ENCODE data around the gene FAM209B. TPM values are rescaled to one million over a fixed set of nuclear protein-coding genes. Genes with fewer than 3 reads are reported as not detected.
A peak's percentile ranks its signal among the peaks of the same experiment; 100 is the strongest.

FAM209B gene
- polyA plus RNA-seq, 2 of the 4 experiments (the other 2 are of a cell fraction) = 0.46 to 0.78 TPM

DNA sequence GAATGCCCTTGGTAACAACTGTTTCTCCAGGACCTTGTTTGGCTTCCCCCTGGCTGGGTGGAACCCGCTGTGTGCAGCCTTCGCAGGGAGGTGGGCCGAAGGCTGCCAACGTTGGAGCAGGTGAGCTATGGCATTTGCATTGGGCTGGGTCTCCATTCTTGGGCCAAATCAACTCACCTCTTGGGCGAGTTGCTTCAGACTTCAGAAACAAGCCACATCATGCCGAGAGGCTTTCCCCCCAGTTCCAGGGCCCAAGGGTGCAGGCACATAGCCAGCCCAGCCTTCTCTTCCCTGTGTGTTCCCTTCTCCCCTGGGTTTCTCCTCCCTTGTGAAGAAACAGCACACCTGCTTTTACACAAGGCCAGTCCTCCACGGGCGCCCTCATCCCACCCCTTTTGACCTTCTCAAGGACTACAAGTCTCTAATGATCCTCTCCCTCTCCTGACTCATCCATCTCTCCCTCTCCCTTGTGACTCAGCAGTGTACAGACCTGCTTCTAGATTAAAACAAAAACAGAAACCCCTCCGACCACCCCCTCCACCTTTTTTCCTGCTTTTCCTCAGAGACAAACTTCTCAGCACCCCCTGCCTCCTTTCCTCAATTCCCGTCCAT is 41.6 kb downstream of the FAM209B start:
- no peak for DNase-seq (ENCODE audit: low read depth in 1 of 2, low spot score in 1 of 2)
- H3K4me2 ChIP-seq = no peak overlapping the region
- WGBS (ENCODE audit: missing lambda C conversion rate) = 70% methylated on average over 10 of the region's 10 CpGs
- H3K4me1 ChIP-seq = no peaks in the 10 kb centered on the region
- peaks cover 6% of the 10 kb centered on the region; the same call in 1 of the 3 replicates for H3K9me3 ChIP-seq
- no peak overlapping the region for H3K27ac ChIP-seq
- H3K4me3 ChIP-seq = no peak overlapping the region
- ChIA-PET CTCF (interaction anchor here (1.0 to 11.1 kb wide), 4 partner anchors 22 to 486 kb away, joined by 3 to 94 read pairs (median 4); partner anchors contain the start of gene MC3R), POLR2A (no interaction called here)
- no peak for TF ChIP-seq TP53 (CRISPR knock-in tag; IDR thresholded peaks at IDR 0.05)
- no peak for TF ChIP-seq POLR2AphosphoS2 (conservative IDR thresholded peaks at IDR 0.05; ENCODE audit: low read length)
- TF ChIP-seq, protein P1, sequence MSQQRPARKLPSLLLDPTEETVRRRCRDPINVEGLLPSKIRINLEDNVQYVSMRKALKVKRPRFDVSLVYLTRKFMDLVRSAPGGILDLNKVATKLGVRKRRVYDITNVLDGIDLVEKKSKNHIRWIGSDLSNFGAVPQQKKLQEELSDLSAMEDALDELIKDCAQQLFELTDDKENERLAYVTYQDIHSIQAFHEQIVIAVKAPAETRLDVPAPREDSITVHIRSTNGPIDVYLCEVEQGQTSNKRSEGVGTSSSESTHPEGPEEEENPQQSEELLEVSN (IDR thresholded peaks at IDR 0.05; ENCODE audit: borderline replicate concordance, low read depth) = no peak
- TF ChIP-seq, protein P2, sequence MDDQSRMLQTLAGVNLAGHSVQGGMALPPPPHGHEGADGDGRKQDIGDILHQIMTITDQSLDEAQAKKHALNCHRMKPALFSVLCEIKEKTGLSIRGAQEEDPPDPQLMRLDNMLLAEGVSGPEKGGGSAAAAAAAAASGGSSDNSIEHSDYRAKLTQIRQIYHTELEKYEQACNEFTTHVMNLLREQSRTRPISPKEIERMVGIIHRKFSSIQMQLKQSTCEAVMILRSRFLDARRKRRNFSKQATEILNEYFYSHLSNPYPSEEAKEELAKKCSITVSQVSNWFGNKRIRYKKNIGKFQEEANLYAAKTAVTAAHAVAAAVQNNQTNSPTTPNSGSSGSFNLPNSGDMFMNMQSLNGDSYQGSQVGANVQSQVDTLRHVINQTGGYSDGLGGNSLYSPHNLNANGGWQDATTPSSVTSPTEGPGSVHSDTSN (IDR thresholded peaks at IDR 0.05) = no peak
- no peak for TF ChIP-seq JUN (IDR thresholded peaks at IDR 0.05)
- TF ChIP-seq RCOR1 (IDR thresholded peaks at IDR 0.05; ENCODE audit: low read depth, low read length) = no peak
- no peak for TF ChIP-seq EHMT2 (IDR thresholded peaks at IDR 0.05; ENCODE audit: low read depth)
- no peak for TF ChIP-seq NPAS2 (CRISPR knock-in tag; IDR thresholded peaks at IDR 0.05; ENCODE audit: borderline replicate concordance)
- no peak for TF ChIP-seq HOXB13 (CRISPR knock-in tag; IDR thresholded peaks at IDR 0.05; ENCODE audit: low read depth)
- TF ChIP-seq PHF8 (IDR thresholded peaks at IDR 0.05; ENCODE audit: borderline replicate concordance, low read depth) = no peak
- no peak for TF ChIP-seq FOSL2 (IDR thresholded peaks at IDR 0.05)
- no peak for TF ChIP-seq FOSL2 (CRISPR knock-in tag; IDR thresholded peaks at IDR 0.05)
- TF ChIP-seq CHD2 (IDR thresholded peaks at IDR 0.05; ENCODE audit: low read length, partially characterized antibody) = no peak
- TF ChIP-seq MAFK (IDR thresholded peaks at IDR 0.05; ENCODE audit: partially characterized antibody) = no peak
- no peak for TF ChIP-seq NFE2L2 (conservative IDR thresholded peaks at IDR 0.05; ENCODE audit: low read length)
- TF ChIP-seq HEYL (CRISPR knock-in tag; IDR thresholded peaks at IDR 0.05) = no peak
- TF ChIP-seq NR3C1 (IDR thresholded peaks at IDR 0.05) = no peak
- TF ChIP-seq EP300 (IDR thresholded peaks at IDR 0.05) = no peak
- no peak for TF ChIP-seq MAZ (IDR thresholded peaks at IDR 0.05; ENCODE audit: borderline replicate concordance, low read depth, low read length)
- TF ChIP-seq ZFP36 (IDR thresholded peaks at IDR 0.05; ENCODE audit: borderline replicate concordance, partially characterized antibody) = no peak
- TF ChIP-seq RARB (CRISPR knock-in tag; IDR thresholded peaks at IDR 0.05) = no peak
- ATAC-seq = peak; percentile 17 to 37; a peak in 2 of 6 replicates
- FAIRE-seq = no peak

GRCh38 chr20:56575157-56575556 is 42.1 kb downstream of the FAM209B start:
- FAIRE-seq = no peak
- Histone ChIP-seq H3K27ac (no peak overlapping the region), H3K4me1 (no peaks in the 10 kb centered on the region), H3K4me2 (no peak overlapping the region), H3K9me3 (peaks cover 6% of the 10 kb centered on the region; the same call in 1 of the 3 replicates), H3K4me3 (no peak overlapping the region)
- TF ChIP-seq RARB (CRISPR knock-in tag; IDR thresholded peaks at IDR 0.05) (no peak), TP53 (CRISPR knock-in tag; IDR thresholded peaks at IDR 0.05) (no peak), RAD21 (conservative IDR thresholded peaks at IDR 0.05 in 1 of 2, IDR thresholded peaks at IDR 0.05 in 1 of 2) (no peak), CEBPB (IDR thresholded peaks at IDR 0.05) (no peak), SREBF2 (IDR thresholded peaks at IDR 0.05) (no peak), CHD4 (IDR thresholded peaks at IDR 0.05; ENCODE audit: borderline replicate concordance) (no peak), TFCP2L1 (CRISPR knock-in tag; IDR thresholded peaks at IDR 0.05) (no peak), FOSL2 (IDR thresholded peaks at IDR 0.05) (no peak), FOSL2 (CRISPR knock-in tag; IDR thresholded peaks at IDR 0.05) (no peak)
- TF ChIP-seq, protein P3, sequence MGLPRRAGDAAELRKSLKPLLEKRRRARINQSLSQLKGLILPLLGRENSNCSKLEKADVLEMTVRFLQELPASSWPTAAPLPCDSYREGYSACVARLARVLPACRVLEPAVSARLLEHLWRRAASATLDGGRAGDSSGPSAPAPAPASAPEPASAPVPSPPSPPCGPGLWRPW (IDR thresholded peaks at IDR 0.05) = no peak
- TF ChIP-seq, protein P4, sequence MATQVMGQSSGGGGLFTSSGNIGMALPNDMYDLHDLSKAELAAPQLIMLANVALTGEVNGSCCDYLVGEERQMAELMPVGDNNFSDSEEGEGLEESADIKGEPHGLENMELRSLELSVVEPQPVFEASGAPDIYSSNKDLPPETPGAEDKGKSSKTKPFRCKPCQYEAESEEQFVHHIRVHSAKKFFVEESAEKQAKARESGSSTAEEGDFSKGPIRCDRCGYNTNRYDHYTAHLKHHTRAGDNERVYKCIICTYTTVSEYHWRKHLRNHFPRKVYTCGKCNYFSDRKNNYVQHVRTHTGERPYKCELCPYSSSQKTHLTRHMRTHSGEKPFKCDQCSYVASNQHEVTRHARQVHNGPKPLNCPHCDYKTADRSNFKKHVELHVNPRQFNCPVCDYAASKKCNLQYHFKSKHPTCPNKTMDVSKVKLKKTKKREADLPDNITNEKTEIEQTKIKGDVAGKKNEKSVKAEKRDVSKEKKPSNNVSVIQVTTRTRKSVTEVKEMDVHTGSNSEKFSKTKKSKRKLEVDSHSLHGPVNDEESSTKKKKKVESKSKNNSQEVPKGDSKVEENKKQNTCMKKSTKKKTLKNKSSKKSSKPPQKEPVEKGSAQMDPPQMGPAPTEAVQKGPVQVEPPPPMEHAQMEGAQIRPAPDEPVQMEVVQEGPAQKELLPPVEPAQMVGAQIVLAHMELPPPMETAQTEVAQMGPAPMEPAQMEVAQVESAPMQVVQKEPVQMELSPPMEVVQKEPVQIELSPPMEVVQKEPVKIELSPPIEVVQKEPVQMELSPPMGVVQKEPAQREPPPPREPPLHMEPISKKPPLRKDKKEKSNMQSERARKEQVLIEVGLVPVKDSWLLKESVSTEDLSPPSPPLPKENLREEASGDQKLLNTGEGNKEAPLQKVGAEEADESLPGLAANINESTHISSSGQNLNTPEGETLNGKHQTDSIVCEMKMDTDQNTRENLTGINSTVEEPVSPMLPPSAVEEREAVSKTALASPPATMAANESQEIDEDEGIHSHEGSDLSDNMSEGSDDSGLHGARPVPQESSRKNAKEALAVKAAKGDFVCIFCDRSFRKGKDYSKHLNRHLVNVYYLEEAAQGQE (IDR thresholded peaks at IDR 0.05) = no peak
- POLR2A ChIA-PET = no interaction called here
- CTCF ChIA-PET = interaction anchor here (0.9 to 11.1 kb wide), 4 partner anchors 21 to 399 kb away, joined by 3 to 94 read pairs (median 4); partner anchors contain the start of gene MC3R
- WGBS (ENCODE audit: missing lambda C conversion rate) = 86% methylated on average over 9 of the region's 9 CpGs
- ATAC-seq = no peak
- no peak for DNase-seq (ENCODE audit: low read depth in 1 of 2, low spot score in 1 of 2)

Measured in A549 (cell line).